ENCODE results near the gene PDE1C. TPM values are rescaled to one million over a fixed set of nuclear protein-coding genes. Genes with fewer than 3 reads are reported as not detected.
"Not testable (repeated sequence)": the region's sequence is repeated elsewhere in the genome, so short reads cannot be mapped to it uniquely, and the experiment has no call there.

The PDE1C gene
- total RNA-seq, 1 donor from 2014 or later, result 2.3 TPM

DNA sequence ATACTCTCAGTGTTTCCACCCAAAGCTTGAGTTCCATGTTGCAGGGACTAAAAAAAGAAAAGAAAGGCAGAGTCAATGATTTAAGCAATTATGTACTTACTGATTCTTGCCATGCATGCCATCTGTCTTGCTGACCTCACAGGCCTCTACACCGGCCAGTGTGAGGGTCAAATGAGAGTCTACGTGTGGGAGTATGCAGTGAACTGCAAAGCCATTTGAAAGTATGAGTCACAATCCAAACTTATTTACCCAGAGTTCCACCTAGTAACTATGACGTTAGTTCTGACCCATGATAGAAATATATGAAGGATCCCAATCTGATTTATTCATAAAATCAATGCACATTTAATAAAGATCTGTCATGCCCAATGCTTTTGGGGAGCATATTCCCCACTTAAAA lies 26.5 kb downstream of the PDE1C start:
- DNase-seq (ENCODE audit: low read depth), result peak; percentile 98

DNA sequence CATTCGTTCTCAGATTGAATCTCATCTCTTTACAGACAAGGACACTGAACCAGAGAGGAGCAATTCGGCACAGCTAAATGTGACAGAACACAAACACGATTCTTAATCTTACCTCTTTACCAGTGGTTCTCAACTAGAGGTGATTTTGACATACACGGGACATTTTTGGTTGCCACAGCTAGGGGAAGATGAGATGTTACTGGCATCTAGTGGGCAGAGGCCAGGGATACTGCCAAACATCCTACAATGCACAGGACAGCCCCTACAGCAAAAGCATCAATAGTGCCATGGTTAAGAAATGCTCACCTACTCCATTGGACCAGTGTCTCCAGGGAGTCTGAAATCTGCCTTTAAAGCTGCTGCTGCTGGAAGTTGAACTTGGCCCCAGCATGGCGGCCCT lies 27.3 kb downstream of the PDE1C start:
- DNase-seq (ENCODE audit: low read depth), result no peak

DNA sequence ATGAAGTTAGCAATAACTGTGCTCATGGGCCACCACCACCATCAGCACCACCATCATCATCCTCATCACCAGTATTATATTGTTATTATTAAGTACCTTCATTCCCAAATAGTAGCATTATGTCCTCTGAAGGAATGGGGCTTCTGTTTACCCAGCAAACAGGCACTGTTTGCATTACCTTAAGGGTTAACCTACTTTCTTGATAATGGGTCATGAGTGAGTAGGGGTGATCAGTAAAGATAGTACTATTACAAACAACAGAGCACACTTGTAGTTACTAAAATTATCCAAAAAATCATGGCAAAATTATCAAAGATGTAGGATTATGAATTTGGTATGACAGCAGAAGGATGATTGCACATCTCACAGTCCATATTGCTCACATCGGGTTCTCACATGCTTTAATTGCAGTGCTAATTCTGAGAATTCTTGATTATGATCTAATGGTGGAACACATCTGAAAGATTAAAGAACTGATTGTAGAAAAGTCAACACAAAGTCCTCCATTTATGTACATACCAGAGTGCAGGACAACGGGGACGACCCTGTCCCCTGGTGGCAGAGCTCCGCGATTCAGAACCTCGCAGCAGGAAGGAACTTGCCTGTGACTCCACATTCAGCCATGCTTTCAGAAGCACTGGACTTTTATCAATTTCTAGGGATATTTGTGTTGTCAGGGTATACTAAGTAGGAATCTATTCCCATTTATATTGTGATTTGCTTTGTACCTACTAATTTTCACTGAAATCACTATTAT lies 31.0 kb downstream of the PDE1C start:
- no peak for DNase-seq (ENCODE audit: low read depth)

DNA sequence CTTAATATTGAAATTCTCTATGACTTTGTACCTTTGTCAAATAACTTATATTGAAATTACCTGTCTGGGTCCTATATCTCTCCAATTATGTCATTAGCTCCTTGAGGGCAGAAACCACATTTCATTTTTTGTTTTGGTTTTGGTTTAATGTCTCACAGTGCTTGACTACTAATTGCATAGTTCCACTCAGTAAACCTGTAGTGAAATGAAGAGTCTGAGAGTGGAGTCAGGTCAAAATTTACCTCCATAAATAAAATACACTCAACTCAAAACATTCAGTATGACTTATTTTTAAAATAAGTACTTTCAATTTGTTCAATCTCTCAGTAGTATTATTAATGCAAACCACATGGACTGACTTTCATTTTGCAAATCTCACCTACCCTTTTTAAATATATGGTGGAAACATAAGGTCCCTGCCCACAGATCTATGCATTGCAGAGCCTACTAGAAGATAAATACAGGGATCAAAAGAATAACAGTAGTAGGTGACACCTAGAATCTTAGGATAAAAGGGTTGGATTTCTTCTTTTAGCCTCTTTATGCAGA lies 32.5 kb downstream of the PDE1C start:
- DNase-seq (ENCODE audit: low read depth), result no peak

DNA sequence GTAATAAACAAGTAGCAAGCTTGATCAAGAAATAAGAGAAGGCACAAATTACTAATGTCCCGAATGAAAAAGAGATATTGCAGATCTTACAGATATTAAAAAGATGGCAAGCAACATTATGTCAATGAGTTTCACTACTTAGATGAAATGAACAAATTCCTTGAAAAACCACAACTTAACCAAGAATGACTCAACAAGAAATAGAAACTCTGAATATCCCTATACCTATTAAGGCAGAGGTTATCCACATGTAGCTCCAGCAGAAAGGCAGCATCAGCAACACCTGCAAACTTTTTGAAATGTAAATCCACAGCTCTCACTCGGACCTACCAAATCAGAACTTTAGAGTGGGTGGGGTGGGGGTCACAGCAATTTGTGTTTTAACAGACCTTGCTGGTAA lies 33.6 kb downstream of the PDE1C start:
- DNase-seq (ENCODE audit: low read depth), result peak; percentile 73

DNA sequence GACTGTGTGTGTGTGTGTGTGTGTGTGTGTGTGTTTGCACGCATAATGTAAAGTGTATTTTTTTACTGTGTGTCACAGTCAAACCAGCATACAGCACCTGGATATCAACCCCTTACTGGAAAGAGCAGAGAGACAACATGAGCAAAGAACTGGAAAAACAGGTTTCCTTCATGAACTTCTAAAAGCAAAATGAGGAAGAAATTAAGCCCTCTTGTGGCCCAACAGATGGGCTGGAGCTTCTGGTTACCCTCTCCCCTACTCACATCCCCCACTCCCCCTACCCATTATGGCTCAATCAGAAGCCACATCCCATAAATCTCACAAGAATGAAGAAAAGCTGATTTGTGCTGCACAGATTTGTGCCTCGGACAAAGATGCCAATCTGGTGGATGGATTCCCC lies 36.2 kb downstream of the PDE1C start:
- DNase-seq (ENCODE audit: low read depth), result peak; percentile 30

DNA sequence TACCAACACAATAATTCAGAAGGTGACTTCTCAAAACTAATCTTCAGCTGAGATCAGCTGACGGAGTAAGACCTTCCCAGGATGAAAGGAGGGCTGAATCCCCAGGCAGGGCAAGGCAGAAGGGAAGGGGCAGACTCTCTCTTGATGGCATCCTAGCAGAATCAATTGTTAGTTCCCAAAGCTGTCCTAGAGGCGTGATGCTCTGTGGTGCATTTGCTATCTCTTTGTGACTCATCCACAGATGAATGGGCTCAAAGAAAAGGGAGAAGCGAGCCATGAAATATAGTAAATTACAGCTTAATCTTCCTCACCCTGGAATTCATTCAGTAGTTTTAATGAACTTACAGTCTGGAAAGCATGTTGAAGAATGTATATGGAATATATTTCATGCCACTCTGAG lies 37.2 kb downstream of the PDE1C start:
- no peak for DNase-seq (ENCODE audit: low read depth)

DNA sequence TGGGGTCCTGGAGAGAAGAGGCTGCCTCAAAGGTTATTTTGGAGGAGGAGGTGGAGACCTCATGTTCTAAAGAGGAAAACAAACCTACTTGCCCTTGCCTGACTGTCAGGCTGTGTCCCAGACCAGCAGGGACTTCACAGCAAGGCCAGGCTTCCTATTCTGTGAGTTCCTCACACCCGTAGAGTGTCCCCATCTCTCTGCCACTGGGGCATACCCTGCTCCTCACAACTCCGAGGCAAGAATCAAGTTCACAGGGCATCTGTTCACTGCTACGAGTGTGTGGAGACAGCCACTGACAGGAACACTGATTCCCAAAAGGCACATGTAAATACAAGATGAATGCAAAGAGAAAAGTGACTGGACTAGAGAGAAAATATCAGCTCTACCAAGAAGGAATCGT lies 38.0 kb downstream of the PDE1C start:
- DNase-seq (ENCODE audit: low read depth), result no peak

DNA sequence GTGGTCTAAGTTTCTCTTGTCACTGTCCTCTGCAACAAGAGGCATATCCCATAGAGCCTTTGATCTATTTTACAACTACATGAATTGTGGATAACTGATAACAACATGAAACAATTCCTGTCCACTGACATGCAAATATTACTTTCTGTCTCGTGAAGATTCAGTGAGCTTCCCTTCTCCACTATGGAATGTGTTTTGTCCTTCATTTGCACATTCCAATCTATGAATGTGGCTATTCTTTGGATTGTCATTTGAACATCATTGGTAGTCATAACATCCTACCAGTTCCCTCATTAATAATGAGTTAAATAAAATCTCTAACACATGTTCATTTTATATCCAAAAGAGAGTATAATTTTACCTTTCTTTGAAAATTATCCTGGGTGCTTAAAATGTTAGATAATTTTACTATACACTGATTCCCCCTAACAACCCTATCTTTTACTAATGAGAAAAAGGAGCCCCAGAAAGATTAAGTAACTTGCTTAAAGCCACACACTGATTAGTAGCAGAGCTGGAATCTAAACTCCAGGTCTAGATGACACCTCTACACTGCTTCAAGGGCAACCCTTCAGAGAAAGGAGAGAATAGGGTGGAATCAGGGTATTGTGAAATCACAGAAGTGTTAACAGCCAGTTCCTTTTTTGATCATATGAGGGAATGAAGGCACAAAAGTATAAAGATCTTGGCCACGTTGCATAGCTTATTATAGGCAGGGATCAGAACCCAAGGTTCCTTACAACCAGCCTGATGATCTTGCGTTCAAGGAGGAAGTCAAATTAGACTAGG lies 39.1 kb downstream of the PDE1C start:
- DNase-seq (ENCODE audit: low read depth), result no peak

DNA sequence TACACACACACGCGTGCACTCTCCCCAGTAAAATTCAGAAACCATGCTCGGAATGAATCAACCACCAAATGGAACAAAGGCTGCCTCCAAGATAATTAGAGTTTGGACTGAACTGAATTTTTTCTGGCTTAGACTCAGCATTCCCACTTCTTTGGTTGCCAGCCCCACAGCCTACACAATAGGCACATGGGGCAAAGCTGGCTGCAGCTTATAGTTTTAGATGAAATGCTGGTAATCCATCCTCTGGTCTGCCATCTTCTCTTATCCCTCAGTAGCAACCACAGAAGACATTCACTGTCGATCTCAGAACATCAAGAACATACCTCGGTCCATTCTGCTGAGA lies 44.2 kb downstream of the PDE1C start:
- DNase-seq (ENCODE audit: low read depth), result no peak

DNA sequence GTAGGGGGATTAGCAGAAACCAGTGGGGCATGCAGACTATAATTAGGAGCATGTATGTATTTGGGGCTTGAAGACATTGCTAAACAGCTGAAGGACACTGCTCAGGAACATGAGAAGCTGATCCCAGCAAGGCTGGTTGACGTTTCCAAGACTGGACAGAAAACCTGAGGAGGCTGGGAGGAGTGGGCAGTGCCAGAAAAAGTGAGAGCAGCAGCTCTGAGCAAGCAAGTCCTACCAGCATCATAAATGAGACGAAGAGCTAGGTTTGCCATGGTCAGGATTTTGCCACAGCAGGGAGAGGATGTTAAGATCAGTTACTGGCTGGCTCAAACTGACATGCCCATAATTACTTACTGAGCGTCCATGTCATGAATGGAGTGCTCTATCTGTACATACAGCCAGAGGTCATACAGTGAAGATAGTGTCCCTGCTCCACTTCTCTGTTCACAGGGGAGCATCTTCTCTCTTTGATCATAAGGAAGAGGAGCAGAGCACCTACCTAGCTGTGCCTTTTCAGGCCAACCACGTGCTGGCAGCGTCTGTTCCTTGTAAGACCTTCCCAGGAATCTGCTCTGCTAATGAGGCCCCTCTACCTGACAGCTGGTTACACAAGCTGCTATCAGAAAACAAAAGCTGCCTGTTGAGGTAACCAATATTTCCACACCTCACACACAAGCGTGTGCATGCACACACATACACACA lies 44.7 kb downstream of the PDE1C start:
- DNase-seq (ENCODE audit: low read depth), result no peak

DNA sequence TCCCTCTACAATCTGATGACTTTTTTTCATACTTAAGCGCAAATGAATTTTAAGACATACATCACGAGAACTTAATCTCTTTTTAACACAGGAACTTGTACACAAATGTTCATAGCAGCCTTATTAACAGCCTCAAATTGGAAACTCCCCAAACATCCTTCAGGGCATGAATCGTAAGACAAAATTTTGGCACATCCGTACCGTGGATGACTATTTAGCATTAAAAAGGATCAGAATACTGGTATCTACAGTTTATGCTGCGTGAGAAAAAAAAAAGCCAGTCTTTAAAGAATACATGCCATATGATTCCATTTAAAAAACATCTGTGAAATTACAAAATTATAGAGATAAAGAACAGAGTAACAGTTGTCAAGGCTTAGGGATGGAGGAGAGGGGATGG lies 46.8 kb downstream of the PDE1C start:
- no peak for DNase-seq (ENCODE audit: low read depth)

DNA sequence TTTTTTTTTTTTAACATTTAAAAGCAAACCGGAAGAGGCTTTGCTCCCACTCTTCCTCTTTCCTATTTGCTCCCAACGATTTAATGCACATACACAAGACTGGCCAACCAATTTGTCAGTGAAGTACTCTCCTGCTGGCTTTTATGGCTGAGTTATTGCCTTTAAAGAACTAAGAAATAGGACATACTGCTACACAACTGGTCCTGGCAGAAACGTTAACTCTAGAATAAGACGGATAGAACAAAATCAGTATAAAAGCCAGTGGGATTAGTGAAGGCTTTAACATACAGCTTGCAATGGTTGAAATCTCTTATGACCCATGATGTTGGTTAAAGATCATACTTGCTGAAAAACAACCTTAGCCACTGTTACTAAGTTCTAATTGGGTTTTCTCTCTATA lies 47.2 kb downstream of the PDE1C start:
- DNase-seq (ENCODE audit: low read depth), result no peak

DNA sequence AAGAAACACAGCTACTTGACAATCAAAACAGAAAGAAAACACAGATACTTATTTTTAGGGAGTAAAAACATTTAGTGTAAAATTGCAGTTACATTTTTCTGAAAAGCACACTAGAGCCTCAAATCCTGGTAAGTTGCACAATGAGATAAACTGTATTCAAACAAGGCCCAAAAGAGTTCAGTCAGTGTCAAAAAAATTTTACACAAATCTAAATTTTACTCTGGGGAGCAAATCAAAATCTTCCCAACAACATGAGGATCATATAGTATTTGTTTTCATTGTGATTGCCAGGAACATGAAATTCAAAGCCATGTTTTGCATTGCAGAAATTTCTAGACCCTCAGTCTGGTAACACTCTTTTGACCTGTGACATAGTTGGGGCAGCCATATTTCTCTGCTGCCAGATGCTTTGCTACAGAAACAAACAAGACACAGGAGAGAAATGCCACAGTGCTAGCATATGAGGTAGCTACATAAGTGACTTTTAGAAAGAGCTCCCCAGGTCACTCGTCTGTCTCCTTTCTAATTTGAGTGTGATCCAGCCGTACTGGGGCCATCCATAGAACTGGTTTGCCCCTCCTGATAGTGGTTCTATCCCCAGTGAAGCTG lies 49.6 kb downstream of the PDE1C start:
- no peak for DNase-seq (ENCODE audit: low read depth)

DNA sequence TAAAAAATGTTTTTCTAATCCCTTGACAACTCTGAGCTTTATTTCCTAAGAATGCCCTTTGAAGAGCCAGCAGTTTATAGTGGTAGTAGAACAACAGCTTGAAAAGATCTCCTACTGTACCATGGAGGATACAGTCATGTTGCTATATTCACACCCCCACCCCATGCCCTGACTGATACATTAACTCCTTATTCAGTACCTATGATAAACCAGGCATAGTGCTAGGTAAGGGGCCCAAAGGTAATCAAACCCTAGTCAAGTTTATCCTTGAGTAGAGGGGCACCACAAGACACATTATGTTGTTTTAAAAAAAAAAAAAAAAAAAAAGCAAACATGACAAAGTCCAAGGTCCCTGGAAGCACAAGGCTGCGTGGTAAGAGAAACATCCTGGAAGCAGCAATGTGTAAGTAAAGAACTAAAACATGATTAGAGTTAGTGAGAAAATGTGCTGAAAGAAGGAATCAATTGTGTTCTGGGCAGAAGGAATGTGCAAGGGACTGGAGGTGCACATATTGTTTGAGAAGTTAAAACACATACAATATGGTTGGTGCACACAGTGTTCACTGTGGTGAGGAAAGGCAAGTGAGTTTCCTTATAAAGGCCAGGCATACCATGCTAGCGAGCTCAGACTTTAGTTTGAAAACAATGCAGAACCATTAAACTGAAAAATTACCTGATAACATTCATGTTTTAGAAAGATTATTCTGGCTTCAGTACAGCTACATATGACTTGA lies 51.2 kb downstream of the PDE1C start:
- peak; percentile 32 for DNase-seq (ENCODE audit: low read depth)

DNA sequence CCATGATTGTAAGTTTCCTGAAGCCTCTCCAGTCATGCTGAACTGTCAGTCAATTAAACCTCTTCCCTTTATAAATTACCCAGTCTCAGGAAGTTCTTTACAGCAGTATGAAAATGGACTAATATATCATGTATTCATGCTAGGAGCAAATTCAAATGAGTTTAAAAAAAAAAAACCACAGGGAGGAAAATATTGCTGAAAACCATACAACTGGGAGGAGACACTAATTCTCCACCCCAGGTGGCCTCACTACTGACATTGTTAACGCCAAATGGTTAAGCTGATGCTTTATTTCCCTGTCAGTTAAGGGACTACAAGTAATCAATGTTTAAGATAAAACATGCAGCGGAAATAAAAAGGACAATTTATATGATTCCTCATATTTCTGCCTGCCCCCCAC lies 55.1 kb downstream of the PDE1C start:
- no peak for DNase-seq (ENCODE audit: low read depth)

DNA sequence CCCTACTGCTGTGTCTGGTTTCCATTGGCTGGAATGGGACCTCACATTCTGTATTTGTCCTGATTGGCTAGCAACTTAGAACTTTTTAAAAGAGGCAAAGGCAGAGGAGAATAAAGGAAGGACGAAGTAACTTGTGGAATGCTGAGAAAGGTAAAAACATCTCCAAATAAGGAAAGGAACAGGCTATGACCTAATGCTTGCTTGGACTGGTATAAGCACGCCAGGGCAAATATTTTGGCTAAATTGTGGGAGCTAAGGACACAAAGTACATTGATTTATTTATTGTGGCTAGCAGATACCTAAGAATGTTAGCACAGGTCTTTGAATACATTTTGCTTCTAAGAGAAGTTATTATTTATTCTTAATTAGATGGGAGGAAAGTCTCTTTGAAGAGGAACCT lies 56.7 kb downstream of the PDE1C start:
- not testable (repeated sequence) for DNase-seq (ENCODE audit: low read depth)

DNA sequence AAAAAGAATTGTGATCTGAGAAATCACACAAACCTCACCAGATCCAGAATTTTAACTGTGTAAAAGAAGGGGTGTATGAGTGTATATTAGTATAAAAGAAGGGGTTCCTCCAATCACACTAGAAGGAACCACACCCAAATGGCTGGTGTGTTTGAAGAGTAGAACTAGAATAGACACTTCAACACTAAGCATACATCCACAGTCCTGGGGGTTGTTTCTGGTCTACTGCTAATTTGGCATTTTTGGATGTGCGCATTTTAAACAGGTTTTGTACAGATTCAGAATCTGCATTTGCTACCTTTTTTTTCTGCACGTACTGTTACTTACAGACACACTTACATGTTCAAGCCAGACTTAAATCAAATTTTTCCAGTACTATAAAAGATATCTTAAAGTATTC lies 64.6 kb downstream of the PDE1C start:
- DNase-seq (ENCODE audit: low read depth), result no peak

DNA sequence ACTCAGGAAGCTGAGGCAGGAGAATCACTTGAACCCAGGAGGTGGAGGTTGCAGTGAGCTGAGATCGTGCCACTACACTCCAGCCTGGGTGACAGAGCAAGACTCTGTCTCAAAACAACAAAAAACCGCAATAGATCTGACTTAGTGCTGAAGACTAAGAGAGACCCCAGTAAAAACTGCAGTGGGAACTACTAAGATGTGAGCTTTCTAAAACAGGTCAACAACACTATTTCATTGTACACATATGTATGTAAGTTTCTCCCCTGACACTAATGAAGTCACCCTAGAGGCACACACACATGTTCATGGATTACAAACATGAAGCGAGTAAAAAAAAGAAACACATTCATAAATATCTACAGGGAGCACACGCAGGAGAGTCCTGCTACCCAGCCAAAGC lies 68.3 kb downstream of the PDE1C start:
- DNase-seq (ENCODE audit: low read depth), result no peak

DNA sequence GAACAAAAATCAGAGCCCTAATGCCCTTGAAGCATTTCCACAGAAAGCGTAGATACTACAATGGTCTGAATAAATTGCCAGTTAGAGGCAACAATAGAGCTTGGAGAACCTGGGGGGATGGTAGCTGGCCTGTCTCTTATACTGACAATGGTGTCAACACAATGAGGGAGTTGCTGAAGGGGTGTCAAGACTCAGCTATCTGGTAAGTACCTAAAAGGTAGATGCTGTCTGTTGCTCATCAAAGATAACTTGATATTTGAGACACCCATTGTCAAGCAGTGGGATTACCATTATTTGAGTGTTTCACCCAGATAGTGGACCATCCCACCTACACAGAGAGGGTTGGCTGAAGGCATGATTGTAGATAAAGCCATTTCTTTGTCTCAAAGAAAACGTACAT lies 72.8 kb downstream of the PDE1C start:
- DNase-seq (ENCODE audit: low read depth), result no peak

DNA sequence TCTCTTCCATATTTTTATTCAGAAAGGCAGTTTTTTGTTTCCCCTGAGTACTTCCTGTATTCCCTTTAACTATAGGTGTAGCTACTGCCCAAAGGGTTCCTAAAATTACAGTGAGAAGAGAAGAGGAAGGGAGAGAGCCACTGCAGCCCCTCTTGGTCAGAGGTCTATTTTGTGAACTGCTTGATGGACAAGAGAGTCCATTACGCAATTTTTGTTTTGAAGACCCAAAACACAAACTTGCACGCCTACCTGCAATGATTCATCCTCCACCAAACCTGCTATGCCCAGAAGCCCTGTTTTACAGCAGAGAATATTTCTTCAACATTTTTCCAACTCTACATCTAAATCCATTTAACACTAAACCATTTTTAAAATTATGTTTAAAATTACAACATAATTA lies 75.1 kb downstream of the PDE1C start:
- no peak for DNase-seq (ENCODE audit: low read depth)

DNA sequence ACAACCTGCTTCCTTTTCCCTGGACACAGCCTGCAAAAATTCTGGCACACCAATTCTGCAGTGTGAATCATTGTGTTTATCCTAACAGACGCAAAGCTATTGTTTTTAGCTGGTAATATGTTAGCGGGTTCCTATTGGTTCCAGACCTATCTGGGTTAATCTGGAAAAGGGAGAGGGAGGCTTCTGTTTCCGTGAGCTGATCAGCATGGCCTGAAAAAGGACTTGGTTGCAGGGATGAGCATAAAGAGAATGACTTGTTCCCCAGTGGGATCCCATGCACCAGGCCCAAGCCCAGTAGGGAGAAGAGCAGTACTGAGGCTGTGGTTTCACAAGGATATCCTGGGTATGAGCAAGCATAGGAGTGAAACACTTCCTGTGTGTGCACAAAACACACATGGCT lies 78.4 kb downstream of the PDE1C start:
- no peak for DNase-seq (ENCODE audit: low read depth)

All from renal cortical epithelial cell (primary cell).